Measurements from ENCODE around the gene CDH23.

GRCh38 chr10:71349406-71349805 is 47.3 kb upstream of the CDH23 start:
- no peak for TF ChIP-seq CTCF (IDR thresholded peaks at IDR 0.05; ENCODE audit: control extremely low read depth in 1 of 3, insufficient read depth in 1 of 3, low read depth in 1 of 3, low read length in 3 of 3)
- TF ChIP-seq CREB1 (IDR thresholded peaks at IDR 0.05), result no peak
- TF ChIP-seq CBX5 (IDR thresholded peaks at IDR 0.05; ENCODE audit: low read depth, low read length), result no peak
- no peak for TF ChIP-seq EZH2 (IDR thresholded peaks at IDR 0.05; ENCODE audit: low read depth, low read length, severe bottlenecking)
- no peak for TF ChIP-seq POLR2AphosphoS5 (IDR thresholded peaks at IDR 0.05; ENCODE audit: low read depth, low read length)
- no peak for TF ChIP-seq CHD7 (IDR thresholded peaks at IDR 0.05; ENCODE audit: insufficient replicate concordance, low read length)
- no peak for TF ChIP-seq CEBPB (IDR thresholded peaks at IDR 0.05; ENCODE audit: low read depth, low read length)
- TF ChIP-seq POLR2A (IDR thresholded peaks at IDR 0.05; ENCODE audit: control extremely low read depth in 1 of 2, low read depth in 2 of 2, low read length in 2 of 2), result no peak
- no peak for TF ChIP-seq KDM1A (IDR thresholded peaks at IDR 0.05; ENCODE audit: borderline replicate concordance, low read length)
- no peak for TF ChIP-seq USF2 (IDR thresholded peaks at IDR 0.05; ENCODE audit: low read length)
- TF ChIP-seq MAX (IDR thresholded peaks at IDR 0.05), result no peak
- no peak for TF ChIP-seq EP300 (IDR thresholded peaks at IDR 0.05; ENCODE audit: borderline replicate concordance in 1 of 2, low read depth in 2 of 2, low read length in 2 of 2)
